C1 segment of cervical spinal cord (tissue), 14 donors: Measurements from ENCODE around the gene POLR2I.
"Not testable (repeated sequence)": the region's sequence is repeated elsewhere in the genome, so short reads cannot be mapped to it uniquely, and the experiment has no call there.

Source experiments
- DNase-seq, 14 donors: peaks; one replicate each; lab custom pipeline; 2025; lab: John Stamatoyannopoulos, UW

The POLR2I gene

DNA sequence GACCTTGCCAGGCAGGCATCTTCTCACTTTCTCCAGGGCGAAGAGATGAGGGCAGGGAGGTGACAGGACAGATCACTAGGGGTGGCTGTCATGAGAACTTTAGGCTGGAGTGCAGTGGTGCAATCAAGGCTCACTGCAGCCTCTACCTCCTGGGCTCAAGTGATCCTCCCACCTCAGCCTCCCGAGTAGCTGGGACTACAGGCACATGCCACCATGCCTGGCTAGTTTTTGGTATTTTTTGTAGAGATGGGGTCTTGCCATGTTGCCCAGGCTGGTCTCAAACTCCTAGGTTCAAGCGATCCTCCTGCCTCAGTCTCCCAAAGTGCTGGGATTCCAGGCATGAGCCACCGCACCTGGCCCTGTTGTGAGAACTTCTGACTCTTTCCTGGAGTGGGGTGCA, 20.2 kb upstream of the POLR2I start:
- not testable (repeated sequence) for DNase-seq

DNA sequence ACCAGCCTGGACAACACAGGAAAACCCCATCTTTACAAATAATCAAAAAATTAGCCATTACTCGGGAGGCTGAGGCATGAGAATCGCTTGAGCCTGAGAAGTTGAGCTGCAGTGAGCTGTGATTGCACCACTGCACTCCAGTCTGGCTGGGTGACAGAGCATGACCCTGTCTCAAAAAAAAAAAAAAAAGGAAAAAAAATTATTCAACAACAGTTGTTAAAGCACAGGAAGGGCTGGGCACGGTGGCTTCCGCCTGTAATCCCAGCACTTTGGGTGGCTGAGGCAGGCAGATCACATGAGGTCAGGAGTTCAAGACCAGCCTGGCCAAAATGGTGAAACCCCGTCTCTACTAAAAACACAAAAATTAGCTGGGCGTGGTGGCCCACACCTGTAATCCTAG, 16.5 kb upstream of the POLR2I start:
- not testable (repeated sequence) for DNase-seq

DNA sequence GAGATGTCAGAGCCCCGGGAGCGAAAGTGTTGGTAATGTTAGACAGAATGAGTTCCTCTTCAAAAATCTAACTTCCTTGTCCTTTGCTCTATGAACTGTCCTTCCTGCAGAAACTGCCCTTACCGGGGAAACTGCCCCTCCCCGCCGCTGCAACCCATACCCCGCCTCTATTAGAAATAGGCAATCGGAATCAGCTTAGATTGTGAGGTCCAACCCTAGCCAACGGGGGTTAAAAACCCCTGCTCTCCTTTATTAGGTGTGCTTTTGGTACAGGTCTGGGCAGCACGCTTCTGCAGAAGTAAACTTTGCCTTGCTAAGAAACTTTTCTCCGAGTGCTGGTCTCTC, 13.7 kb upstream of the POLR2I start:
- peak in 1 of 14 donors; percentile 42 for DNase-seq

- DNase-seq, result no peak
Observed at GRCh38 chr19:36125557-36125956, 10.9 kb upstream of the POLR2I start.

- DNase-seq, result no peak
Observed at GRCh38 chr19:36121486-36122124, 6.9 kb upstream of the POLR2I start.

GRCh38 chr19:36120984-36121358, 6.3 kb upstream of the POLR2I start:
- no peak for DNase-seq

- DNase-seq, result no peak
Observed at GRCh38 chr19:36120092-36120983, 5.7 kb upstream of the POLR2I start.

- no peak for DNase-seq
Observed at GRCh38 chr19:36116344-36116637, 1.6 kb upstream of the POLR2I start.

DNA sequence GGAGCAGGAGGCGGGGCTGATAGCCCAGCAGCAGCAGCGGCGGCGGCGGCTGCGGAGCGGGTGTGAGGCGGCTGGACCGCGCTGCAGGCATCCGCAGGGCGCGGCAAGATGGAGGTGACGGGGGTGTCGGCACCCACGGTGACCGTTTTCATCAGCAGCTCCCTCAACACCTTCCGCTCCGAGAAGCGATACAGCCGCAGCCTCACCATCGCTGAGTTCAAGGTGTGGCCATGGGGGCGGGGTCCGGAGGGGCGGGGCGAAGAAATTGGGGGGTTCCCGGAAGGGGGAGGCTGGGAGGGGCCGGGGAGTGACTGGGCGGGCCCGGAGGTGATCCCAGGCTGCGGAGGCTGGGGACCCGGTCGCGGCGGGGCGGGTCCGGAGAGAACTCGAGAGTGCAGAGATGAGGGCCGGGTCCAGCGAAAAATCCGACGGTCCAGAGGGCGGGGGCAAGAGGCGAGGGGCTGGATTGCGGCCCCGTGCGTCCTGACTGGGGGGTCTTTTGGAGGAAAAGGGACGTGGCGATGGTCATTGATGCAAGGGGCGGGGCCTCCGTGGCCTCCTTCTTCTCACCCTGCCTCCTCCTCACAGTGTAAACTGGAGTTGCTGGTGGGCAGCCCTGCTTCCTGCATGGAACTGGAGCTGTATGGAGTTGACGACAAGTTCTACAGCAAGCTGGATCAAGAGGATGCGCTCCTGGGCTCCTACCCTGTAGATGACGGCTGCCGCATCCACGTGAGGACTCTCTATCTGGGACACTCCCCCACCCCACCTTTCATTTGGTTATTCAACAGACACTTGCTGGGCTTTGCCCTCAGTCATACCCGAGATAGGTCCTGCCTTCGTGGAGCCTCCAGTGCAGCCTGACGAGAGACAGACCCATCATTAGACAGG, 1.0 kb upstream of the POLR2I start, which contains the start of gene TBCB:
Gene TBCB (plus strand): TSS at position 16 of the 891 bp plus-strand sequence. CDS start 93 bp downstream, at position 109.
- DNase-seq, result peak in 1 of 14 donors; percentile 73

- DNase-seq, result peak in 5 of 14 donors; percentile 51 to 66 (median 63)
Observed at GRCh38 chr19:36113894-36114720, 568 bp downstream of the POLR2I start.

DNA sequence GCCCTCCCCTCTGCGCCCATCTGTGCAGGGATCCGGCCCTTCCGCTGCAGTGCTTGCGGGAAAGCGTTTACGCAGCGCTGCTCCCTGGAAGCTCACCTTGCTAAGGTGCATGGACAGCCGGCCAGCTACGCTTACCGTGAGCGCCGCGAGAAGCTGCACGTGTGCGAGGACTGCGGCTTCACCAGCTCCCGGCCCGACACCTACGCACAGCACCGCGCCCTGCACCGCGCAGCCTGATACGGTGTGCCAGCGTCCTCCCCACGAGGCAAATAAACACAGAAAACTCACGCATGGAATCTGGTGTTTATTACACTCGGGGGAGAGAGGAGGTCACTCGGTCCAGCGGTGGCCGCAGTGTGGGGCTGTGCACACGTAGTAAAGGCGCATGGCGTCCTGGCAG, 1.2 kb downstream of the POLR2I start:
- no peak for DNase-seq

- no peak for DNase-seq
Observed at GRCh38 chr19:36112678-36113077, 2.0 kb downstream of the POLR2I start.

DNA sequence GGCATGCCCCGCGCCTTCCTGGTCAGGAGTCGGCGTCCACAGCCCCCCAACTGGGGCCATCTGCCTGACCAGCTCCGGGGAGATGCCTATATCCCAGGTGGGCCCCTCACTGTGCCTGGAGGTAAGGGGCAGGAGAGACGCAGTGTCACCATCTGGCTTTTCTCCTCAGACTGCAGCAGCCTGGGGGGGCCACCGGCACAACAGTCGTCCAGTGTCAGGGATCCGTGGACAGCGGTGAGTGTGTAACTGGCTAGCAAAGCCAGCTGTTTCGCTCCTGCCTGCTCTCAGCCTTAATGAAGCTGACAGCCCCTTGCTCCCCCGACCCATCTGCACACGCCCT, 3.5 kb downstream of the POLR2I start:
- no peak for DNase-seq

DNA sequence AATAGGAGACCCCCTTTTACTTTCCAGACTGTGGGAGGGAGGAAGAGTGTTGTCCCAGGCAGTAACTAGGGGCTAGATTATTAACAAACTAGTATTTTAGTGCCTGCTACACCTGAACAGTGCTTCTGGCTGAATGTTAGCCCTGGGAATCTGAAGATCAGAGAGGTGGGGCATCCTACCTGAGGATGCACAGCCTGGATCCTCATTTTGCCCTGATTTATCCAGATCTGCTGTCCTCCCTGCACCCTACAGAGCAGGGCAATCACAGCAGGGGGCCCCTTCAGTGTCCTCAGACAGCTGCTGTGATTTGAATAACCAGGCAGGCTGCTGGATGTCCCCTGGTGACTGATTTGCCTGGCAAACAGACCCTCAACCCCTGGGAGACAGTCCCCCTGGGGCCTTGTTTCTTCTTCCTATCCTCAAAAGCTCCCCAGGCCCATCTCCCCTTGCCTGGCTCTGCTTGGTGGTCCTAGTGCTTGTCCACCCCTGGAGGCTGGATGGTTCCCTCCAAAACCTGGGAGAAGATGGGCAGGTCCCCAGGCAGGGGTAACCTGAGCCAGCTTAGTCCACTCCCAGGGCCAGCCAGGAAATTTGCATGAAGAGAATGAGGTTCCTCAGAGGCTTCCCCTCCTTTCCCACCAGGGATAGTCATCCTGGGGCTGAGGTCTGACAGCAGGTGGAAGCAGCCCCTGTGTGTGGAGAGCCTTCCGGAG, 4.0 kb downstream of the POLR2I start, which contains the start of gene OVOL3:
Gene OVOL3 (plus strand): TSS at position 657 of the 713 bp plus-strand sequence. CDS start 60 bp downstream, outside the sequence.
- no peak for DNase-seq

DNA sequence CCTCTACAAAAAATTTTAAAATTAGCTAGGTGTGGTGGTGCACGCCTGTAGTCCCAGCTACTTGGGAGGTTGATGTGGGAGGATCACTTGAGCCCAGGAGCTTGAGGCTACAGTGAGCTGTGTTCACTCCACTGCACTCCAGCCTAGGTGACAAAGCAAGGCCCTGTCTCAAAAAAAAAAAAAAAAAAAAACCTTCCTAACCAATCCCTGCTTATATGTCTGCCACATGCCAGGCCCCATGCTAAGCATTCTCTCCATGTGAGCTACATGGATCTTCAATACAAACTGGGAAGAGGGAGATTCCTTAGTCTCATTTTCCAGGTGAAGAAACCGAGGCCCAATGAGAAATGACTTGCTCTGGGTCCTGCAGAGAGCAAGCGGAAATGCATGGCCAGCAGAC, 6.0 kb downstream of the POLR2I start:
- no peak for DNase-seq

DNA sequence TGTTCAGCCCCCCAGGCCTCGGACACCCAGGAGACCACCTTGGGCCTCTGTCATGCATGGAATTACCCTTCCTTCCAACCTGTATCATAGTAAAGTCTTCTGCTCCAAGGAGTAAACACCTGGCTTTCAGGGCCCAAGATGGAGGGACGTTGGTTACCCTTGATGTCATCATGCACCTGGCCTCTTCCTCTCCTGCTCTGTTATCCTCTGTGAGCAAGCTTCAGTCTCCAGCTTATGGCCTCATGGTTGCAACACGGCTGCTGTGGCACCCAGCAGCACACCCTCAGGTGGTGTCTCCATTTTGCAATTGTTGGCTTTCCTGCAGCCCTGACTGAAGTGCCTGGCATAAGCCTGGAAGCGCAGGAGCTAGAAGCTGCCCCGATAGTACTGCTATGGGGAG, 7.7 kb downstream of the POLR2I start:
- DNase-seq, result no peak

DNA sequence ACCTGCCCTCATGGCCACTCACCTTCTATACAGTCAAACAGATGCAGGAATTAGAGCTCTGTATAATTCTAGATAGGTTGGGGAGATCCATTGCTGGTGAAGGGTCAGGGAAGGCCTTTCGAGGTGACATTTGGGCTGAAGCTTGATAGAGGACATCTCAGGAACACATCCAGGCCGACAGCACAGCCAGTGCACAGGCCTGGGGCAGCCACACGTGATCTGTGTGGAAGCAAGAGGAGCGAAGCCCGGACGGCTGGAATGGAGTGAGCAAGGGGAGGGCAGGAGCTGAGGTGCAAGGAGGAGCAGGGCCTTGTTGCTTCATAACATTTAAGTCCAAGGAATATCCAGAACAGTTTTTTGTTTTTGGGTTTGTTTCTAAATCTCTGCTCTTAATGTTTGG, 8.2 kb downstream of the POLR2I start:
- DNase-seq, result peak in 1 of 14 donors; percentile 8

DNA sequence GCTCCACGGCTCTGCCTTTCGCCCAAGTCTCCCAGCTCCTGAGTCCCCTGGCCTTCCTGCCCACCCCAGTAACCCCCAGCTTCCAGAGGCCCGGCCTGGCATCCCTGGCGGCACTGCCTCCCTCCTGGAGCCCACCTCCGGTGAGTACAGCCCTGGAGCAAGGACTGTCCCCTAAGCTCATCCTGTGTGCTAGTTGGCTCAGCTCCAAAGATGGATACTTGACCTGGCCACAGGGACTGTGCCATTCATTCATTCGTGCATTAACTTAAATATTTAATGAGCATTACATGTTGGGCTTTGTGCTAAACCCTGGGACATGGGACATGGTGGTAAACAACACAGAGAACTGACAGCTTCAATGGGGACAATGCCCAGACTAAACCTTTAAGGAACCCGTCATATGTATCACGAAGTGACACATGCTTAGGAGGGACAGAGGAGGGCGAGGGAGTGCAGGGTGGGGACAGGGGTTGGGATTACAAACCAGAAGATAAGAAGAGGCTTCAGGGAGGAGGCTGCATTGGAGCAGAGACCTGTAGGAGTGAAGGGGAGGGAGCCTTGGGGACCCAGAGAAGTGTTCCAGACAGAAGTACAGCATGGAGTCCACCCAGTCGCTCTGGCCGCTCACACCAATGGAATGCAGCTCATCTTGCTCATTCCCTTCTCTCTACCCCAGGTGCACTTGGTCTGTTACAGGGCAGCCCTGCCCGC, 10.7 kb downstream of the POLR2I start:
- no peak for DNase-seq

DNA sequence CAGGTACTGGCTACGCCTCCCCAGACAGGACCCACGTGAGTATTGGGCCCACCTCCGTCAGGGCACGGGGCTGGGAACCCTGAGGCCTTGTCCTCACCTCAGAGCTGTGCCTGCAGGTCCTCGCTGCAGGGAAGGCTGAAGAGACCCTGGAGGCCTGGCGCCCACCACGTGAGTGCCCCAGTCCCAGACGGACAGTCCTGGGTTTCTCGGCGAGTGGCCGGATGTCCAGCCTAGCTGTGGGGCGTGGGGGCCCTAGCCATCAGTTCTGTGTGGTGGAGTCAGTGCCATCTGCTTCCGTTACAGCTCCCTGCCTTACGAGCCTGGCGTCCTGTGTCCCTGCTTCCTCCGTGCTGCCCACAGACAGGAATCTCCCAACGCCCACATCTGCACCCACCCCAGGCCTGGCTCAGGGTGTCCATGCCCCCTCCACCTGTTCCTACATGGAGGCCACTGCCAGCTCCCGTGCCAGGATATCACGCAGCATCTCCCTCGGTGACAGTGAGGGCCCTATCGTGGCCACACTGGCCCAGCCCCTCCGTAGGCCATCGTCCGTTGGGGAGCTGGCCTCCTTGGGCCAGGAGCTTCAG, 11.5 kb downstream of the POLR2I start:
- DNase-seq, result no peak
